Measurements from ENCODE around the gene CHD6. TPM values are rescaled to one million over a fixed set of nuclear protein-coding genes. Genes with fewer than 3 reads are reported as not detected.

Gene CHD6
- polyA plus RNA-seq, 3 donors from 2014 or later: 35.1 to 57.9 (median 42.0) TPM

- Mint-ChIP-seq H3K36me3 (peaks cover 44 to 60% (median 45%) of the 10 kb centered on the region in 3 donors), H3K4me1 (no peaks in the 10 kb centered on the region), H3K27me3 (ENCODE audit: low read depth in 3 of 3) (no peaks in the 10 kb centered on the region), H3K9me3 (no peaks in the 10 kb centered on the region), H3K27ac (no peak overlapping the region), H3K4me3 (no peak overlapping the region)
- no peak for DNase-seq
Measured at GRCh38 chr20:41444821-41445220, 173.4 kb downstream of the CHD6 start.

DNA sequence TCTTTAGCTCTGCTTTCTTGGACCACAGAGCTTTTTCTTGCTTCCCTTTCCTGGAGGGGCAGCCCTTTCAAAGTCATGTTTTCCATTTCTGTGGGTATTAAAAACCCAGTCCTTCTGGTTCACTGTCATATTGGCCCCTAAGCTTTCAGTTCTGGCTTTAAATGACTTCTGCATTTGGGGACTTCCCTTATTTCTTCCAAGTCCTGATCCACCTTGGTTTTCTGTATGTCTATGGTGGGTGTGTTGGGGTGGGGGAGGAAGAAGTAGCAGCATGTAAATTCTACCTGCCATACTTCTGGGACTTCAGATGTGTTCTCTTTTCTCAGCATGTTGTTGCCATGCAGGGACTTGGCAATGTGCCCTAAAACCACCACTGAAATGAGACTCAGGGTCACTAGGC lies 174.5 kb downstream of the CHD6 start:
- Mint-ChIP-seq H3K27me3 (ENCODE audit: low read depth in 3 of 3) (no peaks in the 10 kb centered on the region), H3K36me3 (peaks cover 44 to 62% (median 47%) of the 10 kb centered on the region in 3 donors), H3K9me3 (no peaks in the 10 kb centered on the region), H3K4me1 (no peaks in the 10 kb centered on the region), H3K4me3 (no peak overlapping the region), H3K27ac (no peak overlapping the region)
- DNase-seq: no peak

- H3K9me3 Mint-ChIP-seq: no peaks in the 10 kb centered on the region
- H3K27me3 Mint-ChIP-seq (ENCODE audit: low read depth in 3 of 3): no peaks in the 10 kb centered on the region
- peaks cover 28 to 49% (median 37%) of the 10 kb centered on the region in 3 donors for H3K36me3 Mint-ChIP-seq
- peaks cover 10 to 18% of the 10 kb centered on the region in 2 donors for H3K4me1 Mint-ChIP-seq
- no peak for DNase-seq
- H3K27ac Mint-ChIP-seq: no peak overlapping the region
- H3K4me3 Mint-ChIP-seq: no peak overlapping the region
Measured at GRCh38 chr20:41440882-41441281, 177.3 kb downstream of the CHD6 start.

- peaks cover 10 to 27% of the 10 kb centered on the region in 2 donors for H3K4me1 Mint-ChIP-seq
- H3K9me3 Mint-ChIP-seq: no peaks in the 10 kb centered on the region
- peaks cover 23 to 57% (median 40%) of the 10 kb centered on the region in 3 donors for H3K36me3 Mint-ChIP-seq
- H3K27ac Mint-ChIP-seq: no peak overlapping the region
- no peak for DNase-seq
- peaks cover 0 to under 1% (median 0%) of the 10 kb centered on the region in 3 donors for H3K27me3 Mint-ChIP-seq (ENCODE audit: low read depth in 3 of 3)
- H3K4me3 Mint-ChIP-seq: no peak overlapping the region
Measured at GRCh38 chr20:41437836-41438235, 180.3 kb downstream of the CHD6 start.

- Mint-ChIP-seq H3K4me3 (no peak overlapping the region), H3K27ac (peak overlapping the region in 2 of 6 donors; percentile 4), H3K27me3 (ENCODE audit: low read depth in 3 of 3) (peaks cover 0 to 1% (median 0%) of the 10 kb centered on the region in 3 donors), H3K9me3 (no peaks in the 10 kb centered on the region), H3K4me1 (peaks cover 10 to 31% of the 10 kb centered on the region in 2 donors), H3K36me3 (peaks cover 25 to 61% (median 46%) of the 10 kb centered on the region in 3 donors)
- DNase-seq: no peak
Measured at GRCh38 chr20:41436679-41437078, 181.5 kb downstream of the CHD6 start.

GRCh38 chr20:41433203-41433602 lies 185.0 kb downstream of the CHD6 start:
- H3K9me3 Mint-ChIP-seq: no peaks in the 10 kb centered on the region
- peaks cover 32 to 49% (median 42%) of the 10 kb centered on the region in 3 donors for H3K36me3 Mint-ChIP-seq
- H3K4me3 Mint-ChIP-seq: no peak overlapping the region
- H3K27me3 Mint-ChIP-seq (ENCODE audit: low read depth in 3 of 3): peaks cover 0 to 2% (median 1%) of the 10 kb centered on the region in 3 donors
- DNase-seq: no peak
- peaks cover 10 to 36% of the 10 kb centered on the region in 2 donors for H3K4me1 Mint-ChIP-seq
- H3K27ac Mint-ChIP-seq: peak overlapping the region in 1 of 6 donors; percentile 57

DNA sequence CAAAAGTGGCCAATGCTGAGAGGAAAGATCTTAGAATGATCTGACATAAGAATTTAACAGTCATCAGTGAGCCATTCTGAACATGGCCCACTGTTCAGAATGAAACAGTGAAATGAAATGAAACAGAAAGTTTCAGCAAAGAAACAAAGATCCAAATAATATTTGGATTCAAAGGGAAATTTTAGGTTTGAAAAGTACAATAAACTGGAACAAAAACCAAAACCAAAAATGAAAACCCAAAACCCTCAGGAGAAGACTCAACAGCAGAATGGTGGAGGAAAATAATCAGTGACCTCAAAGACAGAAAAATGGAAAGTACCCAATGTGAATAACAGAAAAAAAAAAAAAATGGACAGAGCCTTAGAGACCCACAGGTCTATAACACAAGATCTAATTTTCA lies 185.4 kb downstream of the CHD6 start:
- Mint-ChIP-seq H3K9me3 (no peaks in the 10 kb centered on the region), H3K27me3 (ENCODE audit: low read depth in 3 of 3) (peaks cover 0 to 2% (median 1%) of the 10 kb centered on the region in 3 donors), H3K4me3 (no peak overlapping the region), H3K36me3 (peaks cover 33 to 52% (median 44%) of the 10 kb centered on the region in 3 donors), H3K4me1 (peaks cover 10 to 38% of the 10 kb centered on the region in 2 donors), H3K27ac (peak overlapping the region in 3 of 6 donors; percentile 30 to 57 (median 30))
- no peak for DNase-seq

- Mint-ChIP-seq H3K9me3 (no peaks in the 10 kb centered on the region), H3K4me1 (peaks cover 0 to 15% of the 10 kb centered on the region in 2 donors), H3K36me3 (peaks cover 42 to 57% (median 45%) of the 10 kb centered on the region in 3 donors), H3K27me3 (ENCODE audit: low read depth in 3 of 3) (peaks cover 0 to 2% (median 1%) of the 10 kb centered on the region in 3 donors), H3K27ac (peak overlapping the region in 3 of 6 donors; percentile 5 to 20 (median 9)), H3K4me3 (no peak overlapping the region)
- no peak for DNase-seq
Measured at GRCh38 chr20:41428285-41428684, 189.9 kb downstream of the CHD6 start.

DNA sequence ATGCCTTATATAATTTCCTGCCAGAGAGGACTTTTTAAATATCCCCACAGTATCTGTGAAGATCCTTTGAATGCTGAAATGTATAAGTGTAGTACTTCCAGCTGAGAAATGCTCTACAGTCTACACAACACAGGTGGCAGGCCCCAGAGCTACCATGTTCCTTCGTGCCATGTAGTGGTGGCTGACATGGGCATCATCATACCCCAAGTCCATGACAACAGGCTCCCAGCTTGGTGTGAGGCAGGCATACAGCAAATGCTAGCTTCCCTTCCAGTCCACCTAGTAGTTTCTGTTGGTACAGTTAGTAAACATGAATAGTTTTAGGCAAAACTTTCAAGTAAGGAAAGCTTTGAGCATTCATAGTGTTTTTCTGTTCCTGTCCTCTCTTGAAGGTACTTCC lies 190.3 kb downstream of the CHD6 start:
- no peak for DNase-seq
- Mint-ChIP-seq H3K36me3 (peaks cover 41 to 57% (median 42%) of the 10 kb centered on the region in 3 donors), H3K4me1 (peaks cover 0 to 10% of the 10 kb centered on the region in 2 donors), H3K27me3 (ENCODE audit: low read depth in 3 of 3) (peaks cover 0 to 2% (median under 1%) of the 10 kb centered on the region in 3 donors), H3K27ac (peak overlapping the region in 1 of 6 donors; percentile 20), H3K4me3 (no peak overlapping the region), H3K9me3 (no peaks in the 10 kb centered on the region)

DNA sequence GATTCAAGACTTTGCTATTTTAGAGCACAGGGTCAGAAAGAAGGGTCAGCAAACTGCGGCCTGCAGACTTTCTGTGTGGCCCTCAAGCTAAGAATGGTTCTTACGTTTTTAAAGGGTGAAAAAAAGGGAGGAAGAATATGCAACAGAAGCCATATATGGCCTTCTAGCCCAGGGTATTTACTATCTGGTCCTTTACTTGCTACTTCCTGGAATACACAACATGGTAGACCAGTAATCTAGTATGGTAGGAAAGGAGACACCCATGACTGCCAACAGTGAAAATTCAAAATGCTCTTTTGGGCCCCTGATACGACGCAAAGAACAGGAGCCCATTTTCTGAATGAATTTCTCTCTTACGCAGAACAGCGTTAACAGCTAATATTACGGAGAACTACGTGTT lies 191.2 kb downstream of the CHD6 start:
- peaks cover 0 to 6% of the 10 kb centered on the region in 2 donors for H3K4me1 Mint-ChIP-seq

DNA sequence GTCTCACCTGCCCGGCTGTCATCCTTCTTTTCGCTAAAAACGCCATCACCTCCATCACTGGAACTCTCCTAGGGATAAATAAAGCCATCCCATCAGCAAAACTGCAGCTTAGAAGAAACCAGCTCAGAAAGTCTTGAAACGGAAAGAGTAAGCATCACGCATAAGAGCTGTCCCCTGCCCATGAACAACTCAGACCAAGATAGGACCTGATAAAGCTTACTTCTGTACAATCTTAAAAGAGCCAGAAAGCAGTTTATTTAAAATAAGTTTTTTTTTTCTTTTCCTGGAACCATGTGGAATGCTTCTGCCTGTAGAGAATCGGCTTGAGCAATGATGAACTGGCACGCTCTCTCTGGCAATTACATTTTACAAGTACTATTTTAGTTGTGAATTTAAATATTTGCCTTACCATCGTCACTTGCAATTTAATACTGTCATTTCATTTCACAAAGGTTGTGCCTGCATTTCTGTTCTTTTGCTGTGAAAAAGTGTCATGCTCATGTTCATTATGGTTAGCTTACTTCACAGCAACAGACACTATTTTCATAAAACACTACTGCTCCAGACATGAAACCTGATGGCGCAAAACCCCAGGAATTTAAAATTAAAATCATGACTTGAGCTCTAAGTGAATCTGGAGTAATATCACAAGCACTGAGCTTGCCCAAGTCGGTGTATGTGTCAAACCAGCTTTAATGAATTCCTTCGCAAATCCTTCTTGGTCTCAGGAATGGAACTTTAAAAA lies 191.9 kb downstream of the CHD6 start:
- H3K27me3 Mint-ChIP-seq (ENCODE audit: low read depth in 3 of 3): peaks cover 0 to 1% (median 0%) of the 10 kb centered on the region in 3 donors
- DNase-seq: no peak
- peaks cover 0 to 6% of the 10 kb centered on the region in 2 donors for H3K4me1 Mint-ChIP-seq
- H3K4me3 Mint-ChIP-seq: no peak overlapping the region
- no peaks in the 10 kb centered on the region for H3K9me3 Mint-ChIP-seq
- peaks cover 39 to 68% (median 41%) of the 10 kb centered on the region in 3 donors for H3K36me3 Mint-ChIP-seq
- H3K27ac Mint-ChIP-seq: no peak overlapping the region

More for the DNA sequence above, 191.2 kb downstream of the CHD6 start:
- no peak overlapping the region for H3K27ac Mint-ChIP-seq
- H3K27me3 Mint-ChIP-seq (ENCODE audit: low read depth in 3 of 3): peaks cover 0 to 2% (median 0%) of the 10 kb centered on the region in 3 donors
- no peak for DNase-seq
- no peaks in the 10 kb centered on the region for H3K9me3 Mint-ChIP-seq
- peaks cover 39 to 61% (median 39%) of the 10 kb centered on the region in 3 donors for H3K36me3 Mint-ChIP-seq
- no peak overlapping the region for H3K4me3 Mint-ChIP-seq

DNA sequence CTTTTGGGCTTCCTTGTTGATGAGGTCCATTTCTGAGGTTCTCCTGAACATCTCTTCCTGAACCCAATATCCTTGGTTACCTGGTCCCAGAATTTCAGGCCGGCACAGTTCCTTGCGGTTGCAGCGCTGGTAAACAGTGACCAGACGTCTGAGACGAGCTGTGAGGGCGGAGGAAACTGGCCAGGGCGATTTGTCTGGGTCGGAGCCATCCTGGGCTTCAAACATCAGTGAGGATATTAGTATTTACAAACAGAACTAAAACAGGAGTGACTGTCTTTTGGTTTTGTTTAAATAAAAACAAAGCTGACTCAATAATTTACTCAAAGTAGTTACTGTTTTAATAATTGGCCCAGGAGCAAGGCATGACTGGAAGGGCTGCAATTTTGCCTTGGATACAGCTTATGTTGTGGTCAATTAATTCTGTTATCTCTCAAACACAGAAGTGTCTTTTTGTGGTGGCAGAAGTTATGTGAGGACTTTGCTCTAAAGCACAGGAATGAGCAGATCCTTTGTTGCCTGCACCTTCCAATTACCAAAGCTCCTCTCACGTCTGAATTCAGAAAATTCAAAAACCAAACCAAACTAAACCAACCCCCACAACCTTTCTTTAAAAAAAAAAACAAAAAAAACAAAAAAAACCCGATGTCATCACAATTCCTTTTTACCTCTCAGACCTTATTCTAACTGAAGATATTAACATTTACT lies 192.8 kb downstream of the CHD6 start:
- Mint-ChIP-seq H3K4me1 (peaks cover 0 to 6% of the 10 kb centered on the region in 2 donors), H3K36me3 (peaks cover 39 to 74% (median 48%) of the 10 kb centered on the region in 3 donors), H3K9me3 (no peaks in the 10 kb centered on the region), H3K27ac (no peak overlapping the region), H3K4me3 (no peak overlapping the region), H3K27me3 (ENCODE audit: low read depth in 3 of 3) (peaks cover 0 to 2% (median 0%) of the 10 kb centered on the region in 3 donors)
- DNase-seq: no peak

DNA sequence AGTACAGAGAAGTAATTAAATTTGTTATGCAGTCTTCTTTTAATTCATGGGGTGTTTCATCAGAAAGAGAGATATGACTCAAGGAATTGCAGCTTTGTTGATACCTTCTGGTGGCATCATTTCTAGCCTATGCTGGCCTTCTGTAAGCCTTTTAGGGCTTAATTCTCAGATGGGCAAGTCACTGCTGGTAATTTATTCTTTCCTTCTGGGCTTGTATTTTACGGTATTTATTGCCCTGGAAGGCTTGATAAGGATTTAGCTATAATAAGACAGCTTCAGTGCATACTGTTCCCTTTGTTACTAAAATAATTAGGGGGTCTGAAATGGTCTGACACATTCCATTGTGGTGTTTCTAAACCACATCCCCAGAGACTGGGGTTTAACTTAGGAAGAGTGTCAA lies 193.6 kb downstream of the CHD6 start:
- Mint-ChIP-seq H3K9me3 (no peaks in the 10 kb centered on the region), H3K4me1 (peaks cover 0 to 6% of the 10 kb centered on the region in 2 donors), H3K27ac (no peak overlapping the region), H3K27me3 (ENCODE audit: low read depth in 3 of 3) (peaks cover 0 to 2% (median 0%) of the 10 kb centered on the region in 3 donors), H3K4me3 (no peak overlapping the region), H3K36me3 (peaks cover 39 to 79% (median 53%) of the 10 kb centered on the region in 3 donors)
- DNase-seq: no peak

DNA sequence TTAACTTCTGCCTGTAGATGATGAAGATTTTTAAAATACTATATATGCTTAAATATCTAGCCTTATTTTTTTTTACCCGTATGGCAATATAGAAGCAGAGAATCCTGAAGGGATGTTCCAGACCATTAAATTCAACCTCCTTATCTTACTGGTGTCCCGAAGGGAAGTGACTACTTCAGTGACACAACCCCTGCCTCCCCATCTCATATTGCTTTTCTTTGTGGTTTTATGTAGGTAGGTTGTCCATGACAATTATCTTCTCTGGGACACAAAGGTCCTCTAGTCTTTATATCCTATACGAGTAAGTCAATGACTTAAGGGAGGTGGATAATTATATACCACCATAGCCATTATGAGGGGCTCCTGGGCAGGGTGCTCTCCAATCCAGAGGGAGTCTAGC lies 194.2 kb downstream of the CHD6 start:
- no peak for DNase-seq
- H3K27ac Mint-ChIP-seq: peak overlapping the region in 1 of 6 donors; percentile 7
- H3K4me3 Mint-ChIP-seq: no peak overlapping the region
- peaks cover 0 to 2% (median 0%) of the 10 kb centered on the region in 3 donors for H3K27me3 Mint-ChIP-seq (ENCODE audit: low read depth in 3 of 3)
- H3K4me1 Mint-ChIP-seq: peaks cover 0 to 6% of the 10 kb centered on the region in 2 donors
- no peaks in the 10 kb centered on the region for H3K9me3 Mint-ChIP-seq
- H3K36me3 Mint-ChIP-seq: peaks cover 35 to 74% (median 50%) of the 10 kb centered on the region in 3 donors

All from immature natural killer cell (primary cell).